ENCODE data around the gene HSPB7. TPM values are rescaled to one million over a fixed set of nuclear protein-coding genes. Genes with fewer than 3 reads are reported as not detected.
"Not testable (repeated sequence)": the region's sequence is repeated elsewhere in the genome, so short reads cannot be mapped to it uniquely, and the experiment has no call there.

The HSPB7 gene
- polyA plus RNA-seq, 1 donor from 2014 or later: not detected

- no peaks in the 10 kb centered on the region for H3K36me3 Mint-ChIP-seq
- H3K9me3 Mint-ChIP-seq: no peaks in the 10 kb centered on the region
- peaks cover 0 to 6% (median 4%) of the 10 kb centered on the region in 3 donors for H3K4me1 Mint-ChIP-seq
- no peak overlapping the region for H3K27ac Mint-ChIP-seq
- H3K4me3 Mint-ChIP-seq: peak overlapping the region in 2 of 4 donors; percentile 60 to 67
- H3K27me3 Mint-ChIP-seq: peaks cover 5% of the 10 kb centered on the region
Observed at GRCh38 chr1:16055613-16056520, 38.0 kb upstream of the HSPB7 start.

GRCh38 chr1:16054598-16055540 is 37.0 kb upstream of the HSPB7 start:
- Mint-ChIP-seq H3K9me3 (no peaks in the 10 kb centered on the region), H3K36me3 (no peaks in the 10 kb centered on the region), H3K4me1 (peaks cover 0 to 6% (median 4%) of the 10 kb centered on the region in 3 donors), H3K27ac (no peak overlapping the region), H3K27me3 (peaks cover 1% of the 10 kb centered on the region), H3K4me3 (no peak overlapping the region)

- peaks cover 3% of the 10 kb centered on the region for H3K27me3 Mint-ChIP-seq
- H3K27ac Mint-ChIP-seq: no peak overlapping the region
- no peaks in the 10 kb centered on the region for H3K36me3 Mint-ChIP-seq
- H3K9me3 Mint-ChIP-seq: no peaks in the 10 kb centered on the region
- peaks cover 0 to 6% (median 6%) of the 10 kb centered on the region in 3 donors for H3K4me1 Mint-ChIP-seq
- H3K4me3 Mint-ChIP-seq: peak overlapping the region in 1 of 4 donors; percentile 47
Observed at GRCh38 chr1:16053781-16054502, 36.1 kb upstream of the HSPB7 start.

- H3K9me3 Mint-ChIP-seq, H3K27me3 Mint-ChIP-seq, H3K4me1 Mint-ChIP-seq, H3K4me3 Mint-ChIP-seq, H3K36me3 Mint-ChIP-seq: not testable (repeated sequence)
- H3K27ac Mint-ChIP-seq: peak overlapping the region in 1 of 3 donors; percentile 67
Observed at GRCh38 chr1:16051949-16052348, 34.1 kb upstream of the HSPB7 start.

GRCh38 chr1:16051039-16051438 is 33.2 kb upstream of the HSPB7 start:
- Mint-ChIP-seq H3K27ac (no peak overlapping the region), H3K36me3 (no peaks in the 10 kb centered on the region), H3K27me3 (peaks cover 10% of the 10 kb centered on the region), H3K9me3 (no peaks in the 10 kb centered on the region), H3K4me3 (no peak overlapping the region), H3K4me1 (peaks cover 0 to 5% (median 3%) of the 10 kb centered on the region in 3 donors)

GRCh38 chr1:16050328-16050727 is 32.5 kb upstream of the HSPB7 start:
- Mint-ChIP-seq H3K4me3 (peak overlapping the region in 1 of 4 donors; percentile 45), H3K27ac (no peak overlapping the region), H3K27me3 (peaks cover 10% of the 10 kb centered on the region), H3K4me1 (peaks cover 0 to 2% (median 0%) of the 10 kb centered on the region in 3 donors), H3K36me3 (no peaks in the 10 kb centered on the region), H3K9me3 (no peaks in the 10 kb centered on the region)

GRCh38 chr1:16048573-16049189 is 30.8 kb upstream of the HSPB7 start:
- Mint-ChIP-seq H3K4me1 (peaks cover 0 to 2% (median 0%) of the 10 kb centered on the region in 3 donors), H3K27ac (no peak overlapping the region), H3K27me3 (peaks cover 10% of the 10 kb centered on the region), H3K9me3 (no peaks in the 10 kb centered on the region), H3K4me3 (peak overlapping the region in 1 of 4 donors; percentile 83), H3K36me3 (no peaks in the 10 kb centered on the region)

GRCh38 chr1:16047791-16048475 is 30.1 kb upstream of the HSPB7 start:
- H3K4me1 Mint-ChIP-seq: peaks cover 0 to 2% (median 0%) of the 10 kb centered on the region in 3 donors
- H3K27me3 Mint-ChIP-seq: peaks cover 10% of the 10 kb centered on the region
- no peaks in the 10 kb centered on the region for H3K9me3 Mint-ChIP-seq
- H3K4me3 Mint-ChIP-seq: peak overlapping the region in 2 of 4 donors; percentile 1 to 76
- H3K36me3 Mint-ChIP-seq: no peaks in the 10 kb centered on the region
- no peak overlapping the region for H3K27ac Mint-ChIP-seq

GRCh38 chr1:16046842-16047241 is 29.0 kb upstream of the HSPB7 start:
- Mint-ChIP-seq H3K4me3 (no peak overlapping the region), H3K27me3 (peaks cover 15% of the 10 kb centered on the region)

GRCh38 chr1:16043950-16044349 is 26.1 kb upstream of the HSPB7 start:
- Mint-ChIP-seq H3K4me3 (no peak overlapping the region), H3K27ac (no peak overlapping the region), H3K9me3 (no peaks in the 10 kb centered on the region), H3K36me3 (no peaks in the 10 kb centered on the region), H3K4me1 (no peaks in the 10 kb centered on the region), H3K27me3 (peaks cover 11% of the 10 kb centered on the region)

More at GRCh38 chr1:16046842-16047241, 29.0 kb upstream of the HSPB7 start:
- Mint-ChIP-seq H3K9me3 (no peaks in the 10 kb centered on the region), H3K36me3 (no peaks in the 10 kb centered on the region), H3K4me1 (peaks cover 0 to 2% (median 0%) of the 10 kb centered on the region in 3 donors), H3K27ac (no peak overlapping the region)

- Mint-ChIP-seq H3K4me3 (no peak within 1 kb of the TSS), H3K4me1 (no peaks in the 10 kb centered on the region), H3K9me3 (no peaks in the 10 kb centered on the region), H3K36me3 (no peaks in the 10 kb centered on the region), H3K27me3 (peaks cover 11% of the 10 kb centered on the region), H3K27ac (no peak within 1 kb of the TSS)
Observed at GRCh38 chr1:16043521-16043920, 25.7 kb upstream of the HSPB7 start, which contains the start of gene CLCNKB. Gene CLCNKB (plus strand): TSS chr1:16043782. CDS start chr1:16044493, 711 bp downstream.

GRCh38 chr1:16042654-16043053 is 24.8 kb upstream of the HSPB7 start:
- H3K27me3 Mint-ChIP-seq, H3K9me3 Mint-ChIP-seq, H3K36me3 Mint-ChIP-seq, H3K4me3 Mint-ChIP-seq, H3K4me1 Mint-ChIP-seq, H3K27ac Mint-ChIP-seq: not testable (repeated sequence)

- H3K4me1 Mint-ChIP-seq: no peaks in the 10 kb centered on the region
- peaks cover 9% of the 10 kb centered on the region for H3K27me3 Mint-ChIP-seq
- H3K4me3 Mint-ChIP-seq: no peak overlapping the region
- no peak overlapping the region for H3K27ac Mint-ChIP-seq
- H3K9me3 Mint-ChIP-seq: no peaks in the 10 kb centered on the region
- no peaks in the 10 kb centered on the region for H3K36me3 Mint-ChIP-seq
Observed at GRCh38 chr1:16042096-16042495, 24.3 kb upstream of the HSPB7 start.

- no peaks in the 10 kb centered on the region for H3K9me3 Mint-ChIP-seq
- peaks cover 7% of the 10 kb centered on the region for H3K27me3 Mint-ChIP-seq
- H3K4me3 Mint-ChIP-seq: no peak overlapping the region
- peak overlapping the region in 1 of 3 donors; percentile 57 for H3K27ac Mint-ChIP-seq
- H3K4me1 Mint-ChIP-seq: no peaks in the 10 kb centered on the region
- H3K36me3 Mint-ChIP-seq: no peaks in the 10 kb centered on the region
Observed at GRCh38 chr1:16041200-16041599, 23.4 kb upstream of the HSPB7 start.

Data from IgD-negative memory B cell (primary cell).